ENCODE results near the gene FAM83C. TPM values are rescaled to one million over a fixed set of nuclear protein-coding genes. Genes with fewer than 3 reads are reported as not detected.

The FAM83C gene
- total RNA-seq, 1 experiment from 2014 or later = not detected

GRCh38 chr20:35339007-35339406 lies 46.8 kb upstream of the FAM83C start:
- Mint-ChIP-seq H3K4me1 (ENCODE audit: low read depth, unreplicated experiment) (peaks cover 11% of the 10 kb centered on the region), H3K4me3 (ENCODE audit: low read depth, unreplicated experiment) (no peak overlapping the region), H3K36me3 (ENCODE audit: insufficient read depth, unreplicated experiment) (peaks cover 13% of the 10 kb centered on the region), H3K27ac (ENCODE audit: unreplicated experiment) (no peak overlapping the region), H3K27me3 (ENCODE audit: unreplicated experiment) (no peaks in the 10 kb centered on the region), H3K9me3 (ENCODE audit: low read depth, unreplicated experiment) (no peaks in the 10 kb centered on the region)
- CTCF ChIA-PET = no interaction called here
- no peak for DNase-seq
- intact Hi-C loops (cut with micrococcal nuclease; ENCODE audit: unreplicated experiment) = no loop called here
- BruUV-seq (replicated peaks) = no TSS peak
- TF ChIP-seq CTCF (IDR thresholded peaks at IDR 0.05; ENCODE audit: unreplicated experiment) = no peak

GRCh38 chr20:35334311-35335101 lies 42.3 kb upstream of the FAM83C start:
- intact Hi-C loops (cut with micrococcal nuclease; ENCODE audit: unreplicated experiment) = no loop called here
- Mint-ChIP-seq H3K36me3 (ENCODE audit: insufficient read depth, unreplicated experiment) (no peaks in the 10 kb centered on the region), H3K4me1 (ENCODE audit: low read depth, unreplicated experiment) (peaks cover 18% of the 10 kb centered on the region), H3K27ac (ENCODE audit: unreplicated experiment) (no peak overlapping the region), H3K4me3 (ENCODE audit: low read depth, unreplicated experiment) (no peak overlapping the region), H3K9me3 (ENCODE audit: low read depth, unreplicated experiment) (no peaks in the 10 kb centered on the region), H3K27me3 (ENCODE audit: unreplicated experiment) (no peaks in the 10 kb centered on the region)
- CTCF ChIA-PET = interaction anchor here (0.5 kb wide), 1 partner anchor 71 kb away, joined by 4 read pairs; no protein-coding TSS in a partner anchor
- no peak for TF ChIP-seq CTCF (IDR thresholded peaks at IDR 0.05; ENCODE audit: unreplicated experiment)
- BruUV-seq (replicated peaks) = no TSS peak
- no peak for DNase-seq

- intact Hi-C loops (cut with micrococcal nuclease; ENCODE audit: unreplicated experiment) = no loop called here
- TF ChIP-seq CTCF (IDR thresholded peaks at IDR 0.05; ENCODE audit: unreplicated experiment) = no peak
- Mint-ChIP-seq H3K4me3 (ENCODE audit: low read depth, unreplicated experiment) (no peak overlapping the region), H3K36me3 (ENCODE audit: insufficient read depth, unreplicated experiment) (no peaks in the 10 kb centered on the region), H3K4me1 (ENCODE audit: low read depth, unreplicated experiment) (peaks cover 18% of the 10 kb centered on the region), H3K9me3 (ENCODE audit: low read depth, unreplicated experiment) (no peaks in the 10 kb centered on the region), H3K27me3 (ENCODE audit: unreplicated experiment) (no peaks in the 10 kb centered on the region), H3K27ac (ENCODE audit: unreplicated experiment) (no peak overlapping the region)
- CTCF ChIA-PET = interaction anchor here (0.6 kb wide), 1 partner anchor 1000 kb away, joined by 3 read pairs; no protein-coding TSS in a partner anchor
- no peak for DNase-seq
- BruUV-seq (replicated peaks) = no TSS peak
These were observed 41.4 kb upstream of the FAM83C start for GRCh38 chr20:35333606-35334005.

GRCh38 chr20:35332540-35333200 lies 40.4 kb upstream of the FAM83C start:
- no peaks in the 10 kb centered on the region for H3K27me3 Mint-ChIP-seq (ENCODE audit: unreplicated experiment)
- CTCF ChIA-PET = interaction anchor here (0.6 to 4.6 kb wide), 2 partner anchors 29 to 1001 kb away, joined by 3 to 85 read pairs; no protein-coding TSS in a partner anchor
- no peaks in the 10 kb centered on the region for H3K36me3 Mint-ChIP-seq (ENCODE audit: insufficient read depth, unreplicated experiment)
- H3K4me3 Mint-ChIP-seq (ENCODE audit: low read depth, unreplicated experiment) = no peak overlapping the region
- DNase-seq = no peak
- no peak overlapping the region for H3K27ac Mint-ChIP-seq (ENCODE audit: unreplicated experiment)
- H3K9me3 Mint-ChIP-seq (ENCODE audit: low read depth, unreplicated experiment) = no peaks in the 10 kb centered on the region
- peaks cover 24% of the 10 kb centered on the region for H3K4me1 Mint-ChIP-seq (ENCODE audit: low read depth, unreplicated experiment)
- BruUV-seq (replicated peaks) = no TSS peak
- intact Hi-C loops (cut with micrococcal nuclease; ENCODE audit: unreplicated experiment) = no loop called here
- no peak for TF ChIP-seq CTCF (IDR thresholded peaks at IDR 0.05; ENCODE audit: unreplicated experiment)

All from Calu3 (cell line).